Glutamatergic neuron (in vitro differentiated cells): ENCODE results near the gene MRPS10. TPM values are rescaled to one million over a fixed set of nuclear protein-coding genes. Genes with fewer than 3 reads are reported as not detected.
"Not testable (repeated sequence)": the region's sequence is repeated elsewhere in the genome, so short reads cannot be mapped to it uniquely, and the experiment has no call there.

Experiments used
- DNase-seq: peaks from one replicate; pipeline ENCODE4 v3.0.0; 2022
- H3K27ac Mint-ChIP-seq: one replicate; pipeline ENCODE4 v1.8.0; 2020; ENCODE audit warnings: mild to moderate bottlenecking, mixed read lengths, inconsistent platforms; ENCODE audit not compliant: unreplicated experiment
- H3K27me3 Mint-ChIP-seq: one replicate; pipeline ENCODE4 v1.8.0; 2020; ENCODE audit warnings: mild to moderate bottlenecking, moderate library complexity, mixed read lengths, inconsistent platforms; ENCODE audit not compliant: unreplicated experiment
- H3K36me3 Mint-ChIP-seq: one replicate; pipeline ENCODE4 v1.8.0; 2020; ENCODE audit warnings: mild to moderate bottlenecking, mixed read lengths, inconsistent platforms; ENCODE audit not compliant: unreplicated experiment
- H3K4me1 Mint-ChIP-seq: one replicate; pipeline ENCODE4 v1.8.0; 2020; ENCODE audit warnings: mild to moderate bottlenecking, low read depth, mixed read lengths, inconsistent platforms; ENCODE audit not compliant: unreplicated experiment
- H3K4me3 Mint-ChIP-seq: one replicate; pipeline ENCODE4 v1.8.0; 2020; ENCODE audit warnings: mild to moderate bottlenecking, mixed read lengths, inconsistent platforms; ENCODE audit not compliant: unreplicated experiment
- H3K9me3 Mint-ChIP-seq: one replicate; pipeline ENCODE4 v1.8.0; 2020; ENCODE audit warnings: mild to moderate bottlenecking, moderate library complexity, mixed read lengths, inconsistent platforms; ENCODE audit not compliant: unreplicated experiment
- CTCF ChIP-seq: fragments of 200-600 bp; sonication (generic); IDR thresholded peaks from one replicate; pipeline ENCODE4 v1.5.0; 2021; ENCODE audit not compliant: partially characterized antibody, unreplicated experiment
- total RNA-seq: library from RNA; stranded (reverse); fragmentation: NEBNext Ultra II Directional; extraction: Animal tissue kit (Norgen Biotek cat#: 25700); gene quantifications from one replicate; pipeline ENCODE4 v1.2.1, GENCODE V29; 2021; ENCODE audit not compliant: unreplicated experiment

MRPS10 gene
- total RNA-seq, 1 donor from 2014 or later = 25.9 TPM

GRCh38 chr6:42212442-42212841 lies 5.2 kb downstream of the MRPS10 start:
- DNase-seq = no peak
- peaks cover 7% of the 10 kb centered on the region for H3K4me1 Mint-ChIP-seq
- H3K27me3 Mint-ChIP-seq = no peaks in the 10 kb centered on the region
- no peak overlapping the region for H3K4me3 Mint-ChIP-seq
- H3K36me3 Mint-ChIP-seq = no peaks in the 10 kb centered on the region
- no peaks in the 10 kb centered on the region for H3K9me3 Mint-ChIP-seq
- TF ChIP-seq CTCF = no peak
- H3K27ac Mint-ChIP-seq = no peak overlapping the region

- Mint-ChIP-seq H3K4me1 (peaks cover 6% of the 10 kb centered on the region), H3K27ac (peak overlapping the region; percentile 60), H3K36me3 (no peaks in the 10 kb centered on the region), H3K9me3 (no peaks in the 10 kb centered on the region), H3K27me3 (no peaks in the 10 kb centered on the region), H3K4me3 (no peak overlapping the region)
- no peak for DNase-seq
- no peak for TF ChIP-seq CTCF
These were observed 5.9 kb downstream of the MRPS10 start for GRCh38 chr6:42211726-42212125.

- no peaks in the 10 kb centered on the region for H3K27me3 Mint-ChIP-seq
- TF ChIP-seq CTCF = no peak
- no peaks in the 10 kb centered on the region for H3K9me3 Mint-ChIP-seq
- peaks cover 5% of the 10 kb centered on the region for H3K4me1 Mint-ChIP-seq
- H3K27ac Mint-ChIP-seq = peak overlapping the region; percentile 80
- H3K4me3 Mint-ChIP-seq = peak overlapping the region; percentile 49
- no peaks in the 10 kb centered on the region for H3K36me3 Mint-ChIP-seq
- DNase-seq = no peak
These were observed 7.1 kb downstream of the MRPS10 start for GRCh38 chr6:42210551-42210950.

- H3K9me3 Mint-ChIP-seq, H3K36me3 Mint-ChIP-seq, H3K4me3 Mint-ChIP-seq, H3K4me1 Mint-ChIP-seq, H3K27me3 Mint-ChIP-seq, DNase-seq, H3K27ac Mint-ChIP-seq: not testable (repeated sequence)
These were observed 10.1 kb downstream of the MRPS10 start for GRCh38 chr6:42207559-42207958.

- Mint-ChIP-seq H3K27ac (no peak overlapping the region), H3K4me1 (no peaks in the 10 kb centered on the region), H3K9me3 (peaks cover 5% of the 10 kb centered on the region), H3K4me3 (no peak overlapping the region), H3K36me3 (no peaks in the 10 kb centered on the region), H3K27me3 (no peaks in the 10 kb centered on the region)
- DNase-seq = no peak
- TF ChIP-seq CTCF = no peak
These were observed 12.8 kb downstream of the MRPS10 start for GRCh38 chr6:42204768-42205282.

GRCh38 chr6:42203183-42203582 lies 14.5 kb downstream of the MRPS10 start:
- DNase-seq = no peak
- H3K4me1 Mint-ChIP-seq = no peaks in the 10 kb centered on the region
- H3K27ac Mint-ChIP-seq = no peak overlapping the region
- H3K9me3 Mint-ChIP-seq = peaks cover 5% of the 10 kb centered on the region
- no peaks in the 10 kb centered on the region for H3K27me3 Mint-ChIP-seq
- no peak for TF ChIP-seq CTCF
- H3K36me3 Mint-ChIP-seq = no peaks in the 10 kb centered on the region
- no peak overlapping the region for H3K4me3 Mint-ChIP-seq

- H3K27ac Mint-ChIP-seq, H3K4me3 Mint-ChIP-seq, H3K27me3 Mint-ChIP-seq, H3K4me1 Mint-ChIP-seq, H3K36me3 Mint-ChIP-seq, DNase-seq, H3K9me3 Mint-ChIP-seq: not testable (repeated sequence)
These were observed 15.3 kb downstream of the MRPS10 start for GRCh38 chr6:42202131-42202915.
